NCI-H2029 treated with DMSO at 0.1 percent for 48 hours (cell line): Measurements from ENCODE around the gene FHAD1.

ENCODE experiments used
- DNase-seq: peaks from one replicate; lab custom pipeline; 2025; lab: John Stamatoyannopoulos, UW

FHAD1 gene

DNA sequence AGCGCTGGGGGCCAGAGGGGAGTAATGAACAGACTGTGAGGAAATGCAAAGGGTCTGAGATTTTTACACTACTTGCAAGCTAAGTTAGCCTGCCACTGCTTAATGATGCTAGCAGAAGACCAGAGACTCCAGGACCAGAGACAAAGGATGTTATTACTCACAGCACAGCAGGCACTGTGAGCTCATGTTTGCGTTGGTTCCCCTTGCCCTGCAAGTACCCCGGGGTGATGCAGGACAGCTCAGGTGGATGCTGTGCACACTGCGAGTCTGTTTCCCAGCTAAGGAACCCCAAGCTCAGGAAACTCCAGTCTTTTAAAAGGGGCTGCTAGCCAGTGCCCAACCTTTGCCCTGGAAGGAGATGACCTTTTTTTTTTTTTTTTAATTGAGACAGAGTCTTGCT lies 1.2 kb downstream of the FHAD1 start:
- DNase-seq = no peak

DNA sequence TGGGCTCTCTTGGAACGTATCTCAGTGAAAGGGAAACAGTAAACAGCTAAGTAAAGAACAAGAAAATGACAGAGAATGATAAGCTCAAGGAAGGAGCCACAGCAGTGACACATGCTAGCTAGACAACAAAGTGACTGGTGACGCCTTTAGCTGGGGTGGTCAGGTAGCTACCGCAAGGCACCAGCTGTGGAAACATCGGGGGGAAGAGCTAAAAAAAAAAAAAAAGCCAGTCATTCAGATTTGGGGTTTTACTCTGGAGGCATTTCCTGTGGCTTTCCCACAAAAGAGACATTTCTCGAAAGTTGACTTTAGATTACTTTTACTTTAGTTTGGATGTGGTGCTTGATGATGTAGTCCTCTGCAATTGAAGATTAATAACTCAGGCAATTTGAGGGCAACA lies 2.1 kb downstream of the FHAD1 start:
- DNase-seq = no peak

DNA sequence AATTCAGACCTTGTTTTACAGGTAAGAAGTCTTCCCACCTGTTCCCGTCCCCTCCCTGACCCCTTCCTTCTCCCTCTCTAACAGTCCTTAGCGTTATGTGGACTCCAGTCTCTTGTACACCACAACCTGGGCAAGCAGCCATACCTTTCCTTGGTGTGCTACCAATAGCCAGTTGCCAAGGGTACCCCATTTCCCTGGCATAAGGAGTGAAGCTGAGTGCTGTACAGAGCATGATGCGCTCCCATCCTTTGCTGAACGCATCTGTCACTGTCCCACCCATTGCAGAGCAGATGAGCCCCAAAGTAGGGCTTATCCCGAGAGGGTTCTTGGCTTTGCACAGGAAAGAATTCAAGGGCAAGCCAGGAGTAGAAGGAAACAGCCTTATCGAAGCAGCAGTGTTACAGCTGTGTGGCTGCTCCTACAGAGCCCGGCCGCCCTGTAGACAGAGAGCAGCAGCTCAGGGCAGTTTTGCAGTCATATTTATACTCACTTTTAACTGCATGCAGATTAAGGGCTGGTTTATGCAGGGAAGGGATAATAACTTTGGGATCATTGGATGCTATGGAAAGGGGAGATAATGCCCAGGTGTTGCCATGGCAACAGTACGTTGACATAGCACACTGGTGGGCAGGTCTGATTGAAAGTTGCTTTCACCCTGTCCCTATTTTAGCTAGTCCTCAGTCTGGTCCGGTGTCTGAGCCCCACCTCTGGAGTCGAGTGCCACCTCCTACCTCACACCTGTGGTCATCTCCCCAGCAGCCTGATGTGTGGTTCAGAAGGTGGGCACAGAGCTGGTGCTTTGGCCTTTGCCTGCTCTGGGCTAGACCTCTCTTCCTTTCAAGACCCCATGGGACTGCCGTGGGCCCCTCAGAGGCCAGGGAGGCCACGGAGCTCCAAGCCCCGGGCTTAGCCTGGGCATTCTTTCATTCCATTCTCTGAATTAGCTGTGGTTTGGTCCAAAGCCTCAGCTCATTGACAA lies 5.1 kb downstream of the FHAD1 start:
- peak; percentile 86 for DNase-seq

DNA sequence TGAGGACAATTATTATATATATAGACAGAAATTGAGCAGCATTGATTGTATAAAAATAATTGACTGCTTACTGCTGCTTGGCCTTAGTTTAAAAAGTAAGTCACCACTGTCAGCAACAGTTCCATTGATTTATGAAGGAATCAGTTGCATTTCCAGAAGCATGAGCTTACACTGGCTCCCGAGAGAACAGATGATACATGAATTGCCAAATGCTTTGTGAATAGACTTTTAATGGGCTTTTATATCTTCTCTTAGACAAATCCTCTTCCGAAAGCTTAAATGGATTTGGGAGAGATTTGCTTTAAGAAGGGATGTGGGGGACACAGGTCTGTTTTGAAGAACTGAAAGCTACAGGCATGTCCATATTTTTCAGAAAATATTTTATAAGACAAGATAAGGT lies 7.5 kb downstream of the FHAD1 start:
- no peak for DNase-seq

DNA sequence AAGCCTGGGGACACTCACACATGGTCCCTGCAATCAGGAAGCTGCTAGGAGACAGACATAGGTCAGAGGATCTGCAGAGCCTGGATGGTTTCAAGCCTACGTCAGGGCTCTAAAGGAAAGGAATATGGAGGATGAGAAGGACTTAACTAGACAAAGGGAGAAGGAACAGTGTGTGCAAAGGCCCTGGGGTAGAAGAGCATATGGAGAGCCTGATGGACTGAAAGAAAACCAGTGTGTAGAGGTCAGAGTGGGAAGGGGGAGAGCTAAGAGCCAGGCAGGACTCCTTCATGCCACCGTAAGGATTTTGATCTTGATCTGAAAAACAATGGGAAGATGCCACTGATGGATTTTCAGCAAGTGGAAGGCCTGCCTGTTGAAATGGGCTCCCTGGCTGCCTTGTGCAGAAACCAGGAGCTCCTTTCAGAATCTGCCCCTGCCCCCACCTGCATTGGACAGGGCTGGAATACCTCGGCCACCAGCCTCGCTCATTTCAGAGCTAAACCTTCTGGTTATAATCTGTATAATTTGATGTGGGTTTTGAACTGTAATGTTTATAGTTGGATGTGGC lies 8.6 kb downstream of the FHAD1 start:
- DNase-seq = no peak

DNA sequence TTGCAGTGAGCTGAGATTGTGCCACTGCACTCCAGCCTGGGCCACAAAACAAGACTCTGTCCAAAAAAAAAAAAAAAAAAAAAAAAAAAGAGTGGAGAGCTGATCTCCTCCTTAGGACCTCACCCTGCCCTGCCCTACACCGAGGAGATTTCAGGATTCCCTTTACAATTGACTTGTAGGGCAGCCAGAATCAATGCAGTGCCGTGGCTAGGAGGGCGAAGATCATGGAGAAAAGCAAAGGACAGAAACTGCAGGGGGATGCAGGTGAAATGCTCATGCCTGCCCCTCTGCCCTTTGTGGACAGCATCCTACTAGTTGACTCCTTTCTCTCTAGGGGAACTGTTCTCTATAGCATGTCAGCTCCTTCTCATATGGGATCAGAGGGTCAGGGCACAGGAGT lies 9.6 kb downstream of the FHAD1 start:
- DNase-seq = no peak

DNA sequence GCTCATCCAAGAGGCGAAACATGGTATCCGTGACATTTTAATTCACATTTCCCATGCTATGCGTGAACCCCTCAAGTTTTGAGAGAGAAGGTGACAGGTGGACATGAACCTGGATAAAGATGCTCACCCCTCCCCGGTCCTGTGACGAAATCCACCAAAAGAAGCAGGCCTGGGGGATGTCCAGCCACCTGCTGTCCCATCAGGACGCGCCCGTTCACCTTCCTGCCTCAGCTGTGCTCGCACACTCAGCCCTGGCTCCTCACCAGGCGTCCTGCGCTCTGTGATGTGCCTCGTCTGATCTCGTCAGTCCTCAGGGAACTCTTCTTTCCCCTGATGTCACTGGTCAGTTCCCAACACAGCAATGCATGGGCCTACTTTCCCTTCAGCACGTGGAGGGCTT lies 10.3 kb downstream of the FHAD1 start:
- DNase-seq = no peak

DNA sequence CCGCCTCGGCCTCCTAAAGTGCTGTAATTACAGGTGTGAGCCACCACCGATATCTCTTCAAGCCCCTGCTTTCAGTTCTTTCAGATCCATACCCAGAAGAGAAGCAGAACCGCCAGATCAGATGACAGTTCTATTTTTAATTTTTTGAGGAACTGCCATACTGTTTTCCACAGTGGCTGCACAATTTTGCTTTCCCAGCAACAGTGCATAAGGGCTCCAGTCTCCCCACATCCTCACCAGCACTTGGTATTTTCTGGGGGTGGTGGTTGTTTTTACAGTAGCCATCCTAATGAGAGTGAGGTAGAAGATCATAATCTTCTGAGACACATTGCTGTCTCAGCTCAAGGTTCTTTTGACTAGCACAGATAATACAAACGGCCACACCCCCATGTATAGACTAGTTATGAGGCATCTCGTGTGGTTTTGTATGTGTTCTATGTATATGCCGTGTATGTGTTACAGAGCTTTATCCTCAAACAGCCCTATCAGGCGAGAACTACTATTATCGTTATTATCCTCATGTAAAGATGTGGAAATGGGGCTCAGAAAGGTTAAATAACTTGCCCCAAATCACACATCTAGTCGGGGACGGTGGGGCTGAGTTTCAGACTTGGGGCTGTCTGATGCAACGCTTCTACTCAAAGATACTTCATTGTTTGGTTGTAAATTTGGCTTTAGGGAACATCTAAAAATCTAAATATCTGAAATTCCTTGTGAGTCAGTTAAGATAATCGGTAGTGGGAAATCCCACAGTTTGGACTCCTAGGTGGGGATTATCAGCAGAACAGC lies 12.0 kb downstream of the FHAD1 start:
- DNase-seq = no peak

DNA sequence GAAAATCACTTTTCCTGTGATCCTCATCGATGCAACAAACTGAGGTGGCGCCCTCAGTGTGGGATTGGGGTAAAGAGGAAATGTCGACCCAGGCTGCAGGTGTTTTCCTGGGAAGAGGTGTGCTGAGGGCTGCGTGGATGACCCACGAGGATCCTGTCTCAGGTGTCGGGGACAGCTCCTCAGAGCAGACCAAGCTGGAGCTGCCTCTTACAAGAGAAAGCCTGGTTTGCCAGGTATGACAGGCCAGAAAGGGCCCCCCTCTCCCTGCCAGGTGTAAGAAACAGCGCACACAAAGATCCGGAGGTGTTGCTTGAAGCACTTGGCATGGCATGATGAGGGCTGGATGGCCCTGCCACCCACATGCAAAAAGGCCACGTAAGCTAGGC lies 12.6 kb downstream of the FHAD1 start:
- no peak for DNase-seq

DNA sequence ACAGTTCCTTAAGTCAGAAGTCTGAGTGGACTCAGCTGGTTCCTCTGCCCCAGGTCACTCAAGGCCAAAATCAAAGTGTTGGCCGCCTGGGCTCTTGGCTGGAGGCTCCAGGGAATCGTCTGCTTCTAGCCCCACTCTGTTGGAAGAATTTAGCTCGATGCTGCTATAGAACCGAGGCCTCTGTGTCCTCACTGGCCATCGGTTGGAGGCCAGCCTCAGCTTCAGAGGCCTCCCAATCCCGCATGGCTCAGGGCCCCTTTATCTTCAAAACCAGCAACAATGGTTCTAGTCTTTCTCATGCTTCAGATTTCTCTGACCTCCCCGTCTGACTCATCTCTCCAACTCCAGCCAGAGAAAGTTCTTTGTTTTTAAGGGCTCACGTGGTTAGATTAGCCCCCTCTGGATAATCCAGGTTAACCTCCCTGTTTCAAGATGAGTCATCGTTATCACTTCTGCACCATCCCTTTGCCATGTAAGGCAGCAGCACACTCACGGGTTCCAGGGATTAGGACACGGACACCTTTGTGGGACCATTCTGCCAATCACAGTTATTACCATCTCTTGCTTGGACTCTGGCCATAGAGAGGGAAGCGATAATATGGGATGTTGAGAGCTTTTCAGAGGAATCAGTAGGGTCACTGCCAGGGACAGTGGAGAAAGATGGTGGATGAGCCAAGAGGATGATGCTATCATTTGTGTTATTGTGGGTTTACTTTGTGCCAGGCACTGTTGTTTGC lies 13.6 kb downstream of the FHAD1 start:
- no peak for DNase-seq

DNA sequence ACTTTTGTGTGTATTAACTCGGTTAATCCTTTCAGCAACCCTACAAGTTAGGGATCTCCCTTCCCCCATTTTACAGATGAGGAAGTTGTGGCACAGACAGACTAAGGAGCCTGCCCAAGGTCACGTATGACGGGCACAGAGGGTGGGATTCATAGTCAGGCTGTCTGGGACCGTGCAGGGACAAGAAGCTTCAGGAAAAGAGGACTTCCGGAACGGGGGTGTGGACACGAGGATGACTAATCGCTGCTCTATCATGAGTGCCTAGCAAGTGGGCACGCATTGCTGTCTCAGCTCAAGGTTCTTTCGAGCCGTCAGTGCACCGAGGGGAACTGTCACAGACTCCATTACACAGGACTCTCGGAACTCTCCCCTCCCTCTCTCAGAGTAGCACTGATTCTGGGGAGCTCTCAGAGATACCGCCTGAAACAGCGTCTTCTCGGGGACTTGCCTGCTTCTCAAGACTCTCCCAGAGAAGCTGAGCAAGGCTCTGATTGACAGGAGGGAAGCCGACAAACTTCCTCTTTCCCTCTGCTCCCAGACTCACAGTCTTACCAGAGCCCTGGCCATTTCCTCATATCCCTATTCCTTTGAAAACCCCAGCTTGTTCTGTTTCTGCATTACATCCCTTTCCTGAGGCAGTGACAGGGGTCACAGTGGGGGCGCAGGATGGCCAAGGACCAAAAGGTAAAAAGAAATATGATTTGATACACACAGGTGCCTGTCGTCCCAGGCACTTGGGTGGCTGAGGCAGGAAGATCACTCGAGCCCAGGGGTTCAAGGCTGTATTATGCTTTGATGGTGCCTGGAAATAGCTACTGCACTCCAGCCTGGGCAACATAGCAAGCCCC lies 14.4 kb downstream of the FHAD1 start:
- DNase-seq = no peak

DNA sequence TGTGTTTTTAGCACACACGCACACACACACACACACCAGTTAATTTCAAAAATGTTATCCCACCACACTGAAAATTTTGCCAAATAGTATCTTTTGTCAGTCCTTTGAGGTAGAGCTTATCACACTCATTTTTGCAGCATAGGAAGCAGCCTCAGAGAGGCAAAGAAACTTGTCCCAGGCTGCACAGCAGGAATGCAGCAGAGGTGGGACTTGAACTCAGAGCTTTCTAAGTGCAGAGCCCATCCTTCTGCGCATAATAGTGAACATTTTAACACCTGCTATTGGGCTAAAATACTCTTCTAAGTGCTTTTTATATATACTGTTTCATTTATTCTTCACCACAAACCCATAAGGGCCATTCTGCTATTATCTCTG lies 15.0 kb downstream of the FHAD1 start:
- no peak for DNase-seq

DNA sequence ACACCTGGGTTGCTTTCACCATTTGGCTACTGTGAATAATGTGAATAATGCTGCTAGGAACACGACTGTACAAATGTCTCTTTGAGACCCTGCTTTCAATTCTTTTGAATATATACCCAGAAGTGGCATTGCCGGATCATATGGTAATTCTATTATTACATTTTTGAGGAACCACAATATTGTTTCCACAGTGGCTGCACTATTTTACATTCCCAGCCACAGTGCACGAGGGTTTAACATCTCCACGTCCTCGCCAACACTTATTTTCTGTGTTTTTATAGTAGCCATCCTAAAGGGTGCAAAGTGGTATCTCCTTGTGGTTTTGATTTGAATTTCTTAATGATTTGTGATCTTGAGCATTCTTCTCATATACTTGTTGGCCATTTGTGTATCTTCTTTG lies 15.7 kb downstream of the FHAD1 start:
- DNase-seq = no peak

DNA sequence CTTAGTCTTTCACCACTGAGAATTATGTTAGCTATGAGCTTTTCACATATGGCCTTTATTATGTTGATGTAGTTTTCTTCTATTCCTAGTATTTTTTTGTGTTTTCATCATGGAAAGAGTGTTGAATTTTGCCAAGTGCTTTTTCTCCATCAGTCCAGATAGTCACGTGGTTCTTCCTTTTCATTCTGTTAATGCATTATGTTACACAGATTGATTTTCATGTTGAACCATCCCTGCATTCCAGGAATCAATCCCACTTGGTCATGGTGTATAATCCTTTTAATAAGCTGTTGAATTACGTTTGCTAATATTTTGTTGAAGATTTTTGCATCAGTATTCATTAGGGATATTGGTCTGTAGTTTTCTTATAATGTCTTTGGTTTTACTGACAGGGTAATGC lies 17.7 kb downstream of the FHAD1 start:
- no peak for DNase-seq

DNA sequence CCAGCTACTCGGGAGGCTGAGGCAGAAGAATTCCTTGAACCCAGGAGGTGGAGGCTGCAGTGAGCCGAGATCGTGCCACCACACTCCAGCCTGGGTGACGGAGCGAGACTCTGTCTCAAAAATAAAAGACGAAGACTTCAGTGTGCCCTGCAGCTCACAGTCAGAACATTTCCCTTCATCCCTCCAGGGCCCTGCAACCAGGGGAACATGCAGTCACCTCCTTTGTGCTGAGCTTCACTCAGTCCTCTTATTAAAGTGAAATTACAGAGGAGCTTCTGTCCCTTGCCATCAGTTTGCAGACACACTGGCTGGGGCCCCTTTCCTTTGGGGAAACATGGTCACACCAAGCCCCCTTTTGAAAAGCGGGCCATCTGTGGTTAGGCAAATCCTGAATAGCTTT lies 24.2 kb downstream of the FHAD1 start:
- DNase-seq = no peak

DNA sequence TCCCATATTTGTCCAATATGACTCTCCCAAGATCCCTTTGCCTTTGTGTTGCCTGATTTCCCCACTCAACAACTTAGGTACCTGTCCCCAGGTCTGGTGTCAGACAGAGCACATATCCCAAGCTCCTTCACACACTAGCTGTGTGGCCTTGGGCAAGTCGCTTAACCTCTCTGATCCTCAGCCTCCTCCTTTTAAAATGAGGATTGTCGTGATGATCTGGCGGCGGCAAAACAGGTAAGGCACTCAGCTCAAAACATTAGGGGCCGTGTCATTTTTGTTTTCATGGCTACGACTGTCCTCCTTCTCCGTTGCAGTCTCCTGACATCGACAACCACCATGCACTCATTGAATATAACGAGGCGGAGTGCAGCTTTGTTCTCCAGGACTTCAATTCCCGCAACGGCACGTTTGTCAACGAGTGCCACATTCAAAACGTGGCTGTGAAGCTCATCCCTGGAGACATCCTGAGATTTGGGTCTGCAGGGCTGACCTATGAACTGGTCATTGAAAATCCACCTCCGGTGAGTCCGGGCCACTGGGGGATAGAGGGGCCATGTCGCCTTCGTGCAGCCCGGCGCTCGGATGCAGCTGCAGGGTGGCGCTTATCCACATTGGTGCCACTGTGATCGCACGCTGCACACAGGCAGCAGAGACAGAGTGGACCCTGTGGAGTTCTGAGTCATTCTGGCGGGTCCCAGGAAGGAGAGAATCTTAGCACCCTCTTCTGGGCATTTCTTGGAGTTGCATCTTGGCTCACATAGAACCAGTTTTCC lies 25.2 kb downstream of the FHAD1 start:
- peak; percentile 60 for DNase-seq

DNA sequence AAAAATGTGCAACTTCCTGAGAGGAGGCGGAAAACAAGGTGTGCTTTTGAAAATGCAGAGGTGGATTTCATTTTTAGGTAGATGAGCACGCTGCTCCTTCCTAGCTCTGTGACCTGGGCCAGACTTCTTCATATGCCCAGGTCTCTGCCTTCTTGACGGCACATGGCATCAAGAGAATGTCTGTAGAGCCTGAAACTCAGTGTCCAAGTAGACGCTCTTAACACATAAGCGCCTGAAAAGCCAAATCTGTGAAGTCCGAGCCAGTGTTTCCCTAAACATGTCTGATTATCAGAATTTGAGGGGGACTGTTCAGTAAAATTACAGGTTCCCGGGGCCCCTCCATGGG lies 25.7 kb downstream of the FHAD1 start:
- DNase-seq = no peak

DNA sequence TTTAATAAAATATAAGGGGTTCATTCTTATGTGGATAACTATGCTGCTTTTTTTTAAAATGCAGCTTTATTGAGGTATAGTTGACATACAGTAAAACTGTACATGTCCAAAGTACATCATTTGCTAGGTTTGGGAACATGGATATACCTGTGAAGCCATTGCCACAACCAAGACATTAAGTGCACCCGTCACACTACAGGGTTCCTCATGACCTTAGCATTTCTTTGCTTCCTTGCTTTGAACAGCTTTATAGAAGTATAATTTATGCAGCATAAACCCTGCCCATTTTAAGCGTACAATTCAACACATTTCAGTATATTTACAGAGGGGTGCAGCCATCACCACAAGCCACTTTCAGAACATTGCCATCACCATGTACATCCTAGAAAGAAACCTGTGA lies 26.3 kb downstream of the FHAD1 start:
- no peak for DNase-seq

DNA sequence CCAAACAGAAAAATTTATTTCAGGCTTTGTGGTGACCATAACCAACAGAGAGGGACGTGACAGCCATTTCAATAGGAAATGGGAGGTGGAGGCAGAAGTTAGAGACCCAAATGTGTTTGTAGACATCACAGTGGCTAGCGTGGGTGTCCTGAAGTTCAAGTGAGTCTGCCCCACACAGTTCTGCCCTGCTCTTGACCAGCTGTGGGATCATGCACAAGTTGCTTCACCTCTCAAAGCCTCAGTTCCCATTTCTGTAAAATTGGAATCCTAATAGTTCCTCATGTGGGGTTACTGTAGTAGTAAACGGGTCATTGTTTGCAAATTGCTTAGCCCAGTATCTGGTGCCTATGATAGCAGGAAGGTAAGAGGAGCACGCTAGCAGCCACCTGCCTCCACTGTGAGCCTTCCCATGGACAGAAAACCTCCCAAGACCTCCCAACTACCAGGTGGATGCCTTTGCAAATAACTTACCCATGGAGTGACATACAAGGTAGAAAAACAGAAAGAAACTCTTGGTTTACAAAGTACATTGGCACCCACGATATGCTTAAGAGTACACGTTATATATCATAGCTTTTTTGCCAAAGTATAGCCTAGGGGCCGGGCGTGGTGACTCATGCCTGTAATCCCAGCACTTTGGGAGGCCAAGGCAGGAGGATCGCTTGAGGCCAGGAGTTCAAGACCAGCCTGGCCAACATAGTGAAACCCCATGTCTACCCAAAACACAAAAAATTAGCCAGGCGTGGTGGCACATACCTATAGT lies 29.1 kb downstream of the FHAD1 start:
- no peak for DNase-seq
